Nephron (organoid): ENCODE results near the gene PON1.

Source experiments
- H3K27ac Mint-ChIP-seq, 3 experiments: 2 replicates each; pipeline ENCODE4 v1.8.0; 2020; ENCODE audit warnings: mixed read lengths in 3 of 3, mild to moderate bottlenecking in 2 of 3, moderate library complexity in 1 of 3
- H3K27me3 Mint-ChIP-seq: 2 replicates; pipeline ENCODE4 v1.8.0; 2021; ENCODE audit warnings: low read depth, mild to moderate bottlenecking, moderate library complexity, mixed read lengths
- H3K36me3 Mint-ChIP-seq: 2 replicates; pipeline ENCODE4 v1.8.0; 2020; ENCODE audit warnings: low read depth, mixed read lengths
- H3K4me1 Mint-ChIP-seq: 2 replicates; pipeline ENCODE4 v1.8.0; 2020; ENCODE audit warnings: mixed read lengths
- H3K4me3 Mint-ChIP-seq, 3 experiments: 2 replicates each; pipeline ENCODE4 v1.8.0; 2020; ENCODE audit warnings: mild to moderate bottlenecking in 3 of 3, mixed read lengths in 3 of 3, moderate library complexity in 2 of 3
- H3K9me3 Mint-ChIP-seq: 2 replicates; pipeline ENCODE4 v1.8.0; 2020; ENCODE audit warnings: mixed read lengths
- CTCF ChIP-seq, 3 experiments: fragments of 200-600 bp; sonication (generic); IDR thresholded peaks; one replicate each; pipeline ENCODE4 v1.5.0; 2021; ENCODE audit warnings: antibody characterized with exemption in 3 of 3; ENCODE audit not compliant: unreplicated experiment in 3 of 3

PON1 gene

GRCh38 chr7:95265634-95266033 is 58.7 kb downstream of the PON1 start:
- H3K36me3 Mint-ChIP-seq, result peaks cover 11% of the 10 kb centered on the region
- H3K4me1 Mint-ChIP-seq, result peaks cover 21% of the 10 kb centered on the region
- peak overlapping the region in 1 of 3 experiments; percentile 77 for H3K27ac Mint-ChIP-seq
- no peaks in the 10 kb centered on the region for H3K27me3 Mint-ChIP-seq
- no peak overlapping the region for H3K4me3 Mint-ChIP-seq
- no peak for TF ChIP-seq CTCF (IDR thresholded peaks at IDR 0.05; ENCODE audit: unreplicated experiment in 3 of 3)
- no peaks in the 10 kb centered on the region for H3K9me3 Mint-ChIP-seq

- peak overlapping the region; percentile 29 to 77 (median 32) for H3K27ac Mint-ChIP-seq
Measured at GRCh38 chr7:95264363-95264891, 59.9 kb downstream of the PON1 start.

GRCh38 chr7:95263785-95264362 is 60.5 kb downstream of the PON1 start:
- Mint-ChIP-seq H3K27ac (peak overlapping the region in 1 of 3 experiments; percentile 77), H3K36me3 (peaks cover 5% of the 10 kb centered on the region), H3K27me3 (no peaks in the 10 kb centered on the region), H3K9me3 (no peaks in the 10 kb centered on the region), H3K4me1 (peaks cover 21% of the 10 kb centered on the region), H3K4me3 (no peak overlapping the region)
- no peak for TF ChIP-seq CTCF (IDR thresholded peaks at IDR 0.05; ENCODE audit: unreplicated experiment in 3 of 3)

More at GRCh38 chr7:95264363-95264891, 59.9 kb downstream of the PON1 start:
- no peaks in the 10 kb centered on the region for H3K9me3 Mint-ChIP-seq
- peaks cover 21% of the 10 kb centered on the region for H3K4me1 Mint-ChIP-seq
- TF ChIP-seq CTCF (IDR thresholded peaks at IDR 0.05; ENCODE audit: unreplicated experiment in 3 of 3), result no peak
- peaks cover 4% of the 10 kb centered on the region for H3K36me3 Mint-ChIP-seq
- H3K27me3 Mint-ChIP-seq, result no peaks in the 10 kb centered on the region
- no peak overlapping the region for H3K4me3 Mint-ChIP-seq

- Mint-ChIP-seq H3K36me3 (peaks cover 9% of the 10 kb centered on the region), H3K4me1 (peaks cover 21% of the 10 kb centered on the region), H3K27ac (no peak overlapping the region), H3K27me3 (no peaks in the 10 kb centered on the region), H3K4me3 (no peak overlapping the region), H3K9me3 (no peaks in the 10 kb centered on the region)
- no peak for TF ChIP-seq CTCF (IDR thresholded peaks at IDR 0.05; ENCODE audit: unreplicated experiment in 3 of 3)
Measured at GRCh38 chr7:95262875-95263274, 61.5 kb downstream of the PON1 start.

GRCh38 chr7:95261895-95262415 is 62.4 kb downstream of the PON1 start:
- no peak for TF ChIP-seq CTCF (IDR thresholded peaks at IDR 0.05; ENCODE audit: unreplicated experiment in 3 of 3)
- Mint-ChIP-seq H3K9me3 (no peaks in the 10 kb centered on the region), H3K27ac (no peak overlapping the region), H3K36me3 (peaks cover 9% of the 10 kb centered on the region), H3K4me1 (peaks cover 21% of the 10 kb centered on the region), H3K4me3 (no peak overlapping the region), H3K27me3 (no peaks in the 10 kb centered on the region)

GRCh38 chr7:95255691-95256090 is 68.6 kb downstream of the PON1 start:
- H3K4me3 Mint-ChIP-seq, result no peak overlapping the region
- peaks cover 33% of the 10 kb centered on the region for H3K36me3 Mint-ChIP-seq
- no peaks in the 10 kb centered on the region for H3K9me3 Mint-ChIP-seq
- no peaks in the 10 kb centered on the region for H3K27me3 Mint-ChIP-seq
- no peak overlapping the region for H3K27ac Mint-ChIP-seq
- H3K4me1 Mint-ChIP-seq, result peaks cover 9% of the 10 kb centered on the region
- no peak for TF ChIP-seq CTCF (IDR thresholded peaks at IDR 0.05; ENCODE audit: unreplicated experiment in 3 of 3)
